Mesenchymal stem cell (in vitro differentiated cells and primary cell): ENCODE results near the gene TSC2.

Source experiments
- DNase-seq: peaks from one replicate; pipeline ENCODE4 v3.0.0-alpha.2; 2013
- H2AFZ ChIP-seq: one replicate; pipeline ENCODE4 v1.6.1; 2013; ENCODE audit warnings: low read depth, mild to moderate bottlenecking, control low read depth, inconsistent platforms, low read length, moderate library complexity
- H2AK5ac ChIP-seq: 2 replicates; pipeline ENCODE4 v1.6.1; 2013; ENCODE audit warnings: low read length, moderate library complexity, mild to moderate bottlenecking, inconsistent platforms; ENCODE audit not compliant: severe bottlenecking
- H2BK120ac ChIP-seq: one replicate; pipeline ENCODE4 v1.6.1; 2013; ENCODE audit warnings: low read depth, mild to moderate bottlenecking, inconsistent platforms, low read length, moderate library complexity
- H2BK12ac ChIP-seq, 2 experiments: one replicate each; pipeline ENCODE4 v1.6.1; 2013; ENCODE audit warnings: inconsistent platforms in 2 of 2, low read length in 2 of 2, mild to moderate bottlenecking in 2 of 2, moderate library complexity in 2 of 2, control low read depth in 1 of 2
- H2BK15ac ChIP-seq: one replicate; pipeline ENCODE4 v1.6.1; 2013; ENCODE audit warnings: mild to moderate bottlenecking, low read depth, inconsistent platforms; ENCODE audit not compliant: poor library complexity, severe bottlenecking
- H2BK5ac ChIP-seq: 2 replicates; pipeline ENCODE4 v1.6.1; 2013; ENCODE audit warnings: low read depth, mild to moderate bottlenecking, low read length, control low read depth, inconsistent platforms; ENCODE audit not compliant: poor library complexity, severe bottlenecking
- H3K14ac ChIP-seq, 2 experiments: one replicate each; pipeline ENCODE4 v1.6.1; 2013; ENCODE audit warnings: inconsistent platforms in 2 of 2, low read length in 2 of 2, control low read depth in 1 of 2, mild to moderate bottlenecking in 1 of 2, moderate library complexity in 1 of 2
- H3K18ac ChIP-seq, 2 experiments: one replicate each; pipeline ENCODE4 v1.6.1; 2013; ENCODE audit warnings: inconsistent platforms in 2 of 2, low read length in 2 of 2, control low read depth in 1 of 2, low read depth in 1 of 2, mild to moderate bottlenecking in 1 of 2
- H3K23ac ChIP-seq, 2 experiments: one replicate each; pipeline ENCODE4 v1.6.1; 2013; ENCODE audit warnings: inconsistent platforms in 2 of 2, low read length in 2 of 2, mild to moderate bottlenecking in 2 of 2, moderate library complexity in 2 of 2, control low read depth in 1 of 2
- H3K27ac ChIP-seq: 2 replicates; pipeline ENCODE4 v1.5.1; 2013; ENCODE audit warnings: mild to moderate bottlenecking, moderate library complexity, low read length, control low read depth, inconsistent platforms; ENCODE audit not compliant: poor library complexity, severe bottlenecking
- H3K27me3 ChIP-seq, 2 experiments: 2 replicates each; pipeline versions ENCODE4 v1.6.1 to v1.7.0; 2013; ENCODE audit warnings: low read length in 2 of 2, mild to moderate bottlenecking in 2 of 2, moderate library complexity in 2 of 2, control low read depth in 1 of 2, inconsistent platforms in 1 of 2; ENCODE audit not compliant: control insufficient read depth in 1 of 2, insufficient read depth in 1 of 2
- H3K36me3 ChIP-seq, 2 experiments: 2 replicates each; pipeline versions ENCODE4 v1.6.1 to v1.7.0; 2013; ENCODE audit warnings: low read length in 2 of 2, control low read depth in 1 of 2, inconsistent platforms in 1 of 2, low read depth in 1 of 2, mild to moderate bottlenecking in 1 of 2; ENCODE audit not compliant: insufficient read depth in 2 of 2, control insufficient read depth in 1 of 2
- H3K4ac ChIP-seq, 2 experiments: one replicate each; pipeline ENCODE4 v1.6.1; 2013; ENCODE audit warnings: inconsistent platforms in 2 of 2, low read length in 2 of 2, mild to moderate bottlenecking in 2 of 2, moderate library complexity in 2 of 2, control low read depth in 1 of 2, low read depth in 1 of 2
- H3K4me1 ChIP-seq: 2 replicates; pipeline ENCODE4 v1.6.1; 2013; ENCODE audit warnings: low read depth, low read length, control low read depth; ENCODE audit not compliant: control insufficient read depth, insufficient read depth
- H3K4me2 ChIP-seq: 2 replicates; pipeline ENCODE4 v1.6.1; 2013; ENCODE audit warnings: low read length, mild to moderate bottlenecking, inconsistent platforms; ENCODE audit not compliant: poor library complexity, severe bottlenecking
- H3K4me3 ChIP-seq, 2 experiments: 2 replicates each; pipeline versions ENCODE4 v1.5.1 to v1.7.0; 2013; ENCODE audit warnings: low read length in 2 of 2, mild to moderate bottlenecking in 2 of 2, control low read depth in 1 of 2, low read depth in 1 of 2; ENCODE audit not compliant: insufficient read depth in 1 of 2
- H3K79me1 ChIP-seq: replicated peaks from 2 replicates; pipeline ENCODE4 v1.6.1; 2013; ENCODE audit warnings: mild to moderate bottlenecking, control low read depth, low read length, inconsistent platforms; ENCODE audit not compliant: poor library complexity, severe bottlenecking
- H3K9ac ChIP-seq: 2 replicates; pipeline ENCODE4 v1.7.0; 2013; ENCODE audit warnings: mild to moderate bottlenecking, low read length, moderate library complexity
- H3K9me3 ChIP-seq: 2 replicates; pipeline ENCODE4 v1.7.0; 2013; ENCODE audit warnings: mild to moderate bottlenecking, low read length; ENCODE audit not compliant: control insufficient read depth
- H4K8ac ChIP-seq: one replicate; pipeline ENCODE4 v1.6.1; 2013; ENCODE audit warnings: inconsistent platforms, mild to moderate bottlenecking, low read length, moderate library complexity
- H4K91ac ChIP-seq: one replicate; pipeline ENCODE4 v1.6.1; 2013; ENCODE audit warnings: mild to moderate bottlenecking, low read length, inconsistent platforms
- WGBS: methylation state at CpG from one replicate; pipeline ENCODE4 v1.1.7; 2013; ENCODE audit warnings: mixed read lengths; 5-methylcytosine and 5-hydroxymethylcytosine counted together

TSC2 gene

DNA sequence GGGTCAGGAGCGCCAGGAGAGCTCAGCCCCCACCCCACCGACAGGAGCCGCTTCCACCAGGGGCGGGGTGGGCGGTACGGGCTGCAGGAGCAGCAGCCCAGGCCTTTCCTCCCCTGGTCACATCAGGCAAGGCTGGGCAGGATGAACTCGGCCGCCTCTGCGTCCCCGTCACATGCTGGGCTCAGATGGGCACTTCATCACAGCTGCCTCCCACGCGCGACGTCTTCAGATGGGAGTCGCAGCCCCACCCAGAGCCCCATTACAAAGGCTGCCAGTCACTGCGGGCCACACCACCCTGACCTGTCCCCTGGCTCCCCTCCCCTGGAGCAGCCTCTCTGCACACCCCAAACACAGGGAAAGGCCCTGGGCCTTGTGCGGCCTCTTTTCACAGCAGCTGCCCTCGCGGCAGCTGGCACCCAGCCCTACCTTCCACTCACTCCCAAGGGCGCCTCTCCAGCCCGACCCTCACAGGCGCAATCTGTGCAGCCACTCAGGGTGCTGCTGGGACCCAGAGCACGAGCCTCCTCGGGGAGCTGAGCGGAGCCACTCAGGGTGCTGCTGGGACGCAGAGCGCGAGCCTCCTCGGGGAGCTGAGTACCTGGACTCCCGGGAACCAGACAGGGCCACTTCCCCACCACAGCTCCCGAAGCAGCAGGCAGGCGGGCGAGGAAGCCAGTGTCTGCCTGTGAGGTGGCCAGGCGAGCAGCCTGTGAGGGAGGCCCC is 42.8 kb upstream of the TSC2 start:
- Histone ChIP-seq H3K36me3 (peaks cover 34 to 74% of the 10 kb centered on the region in 2 experiments), H2AFZ (no peak overlapping the region), H3K4ac (no peak overlapping the region), H2AK5ac (no peak overlapping the region), H3K79me1 (peaks cover 24% of the 10 kb centered on the region), H3K23ac (no peak overlapping the region), H3K4me3 (no peak overlapping the region), H2BK5ac (no peak overlapping the region), H3K9me3 (no peaks in the 10 kb centered on the region), H4K8ac (no peak overlapping the region), H3K9ac (no peak overlapping the region), H3K27me3 (no peaks in the 10 kb centered on the region), H3K4me2 (no peak overlapping the region), H2BK15ac (peak overlapping the region; percentile 21), H3K27ac (no peak overlapping the region), H4K91ac (peak overlapping the region; percentile 31), H3K18ac (no peak overlapping the region), H3K4me1 (peaks cover 51% of the 10 kb centered on the region), H3K14ac (no peak overlapping the region), H2BK120ac (no peak overlapping the region), H2BK12ac (no peak overlapping the region)
- no peak for DNase-seq
- 94% methylated on average over 34 of the region's 34 CpGs for WGBS

DNA sequence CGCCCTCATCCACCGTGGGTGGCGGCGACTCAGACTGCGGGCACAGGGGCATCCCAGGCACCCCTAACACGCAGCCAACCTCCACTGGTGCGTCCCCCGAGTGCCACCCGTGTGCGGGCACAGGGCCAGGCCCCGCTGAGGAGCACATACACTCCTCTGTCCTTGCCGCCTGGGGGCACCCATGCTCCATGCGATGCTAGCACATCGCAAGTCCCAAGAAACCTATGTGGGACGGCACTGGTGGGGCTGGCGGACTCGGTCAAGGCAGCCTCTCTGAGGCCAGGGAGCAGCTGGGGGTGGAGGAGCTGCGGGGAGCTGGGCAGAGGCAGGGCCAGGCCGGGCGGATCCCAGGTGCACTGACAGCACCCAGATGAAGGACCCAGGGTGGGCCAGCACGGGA is 42.1 kb upstream of the TSC2 start:
- Histone ChIP-seq H4K8ac (no peak overlapping the region), H2AK5ac (no peak overlapping the region), H2AFZ (no peak overlapping the region), H2BK15ac (no peak overlapping the region), H3K27me3 (no peaks in the 10 kb centered on the region), H3K4me2 (no peak overlapping the region), H3K18ac (no peak overlapping the region), H3K27ac (no peak overlapping the region), H3K36me3 (peaks cover 27 to 67% of the 10 kb centered on the region in 2 experiments), H3K9ac (peak overlapping the region; percentile 53), H3K9me3 (no peaks in the 10 kb centered on the region), H3K4me3 (peak overlapping the region in 1 of 2 experiments; percentile 18), H3K14ac (no peak overlapping the region), H4K91ac (no peak overlapping the region), H3K4me1 (peaks cover 57% of the 10 kb centered on the region), H3K23ac (no peak overlapping the region), H3K4ac (no peak overlapping the region), H2BK12ac (no peak overlapping the region), H3K79me1 (peaks cover 25% of the 10 kb centered on the region), H2BK5ac (no peak overlapping the region), H2BK120ac (no peak overlapping the region)
- WGBS: 91% methylated on average over 21 of the region's 21 CpGs
- no peak for DNase-seq

GRCh38 chr16:2006317-2006716 is 41.5 kb upstream of the TSC2 start:
- Histone ChIP-seq H2BK5ac (no peak overlapping the region), H3K4ac (no peak overlapping the region), H3K9ac (peak overlapping the region; percentile 53), H3K23ac (no peak overlapping the region), H2AFZ (no peak overlapping the region), H3K27ac (no peak overlapping the region), H3K9me3 (no peaks in the 10 kb centered on the region), H4K8ac (no peak overlapping the region), H3K4me2 (no peak overlapping the region), H2BK120ac (no peak overlapping the region), H3K27me3 (no peaks in the 10 kb centered on the region), H3K36me3 (peaks cover 20 to 61% of the 10 kb centered on the region in 2 experiments), H2BK12ac (no peak overlapping the region), H2AK5ac (no peak overlapping the region), H3K4me1 (peaks cover 57% of the 10 kb centered on the region), H2BK15ac (no peak overlapping the region), H3K14ac (no peak overlapping the region), H4K91ac (peak overlapping the region; percentile 21), H3K4me3 (peak overlapping the region in 1 of 2 experiments; percentile 18), H3K79me1 (peaks cover 22% of the 10 kb centered on the region), H3K18ac (no peak overlapping the region)
- DNase-seq: no peak
- WGBS: 97% methylated on average over 8 of the region's 8 CpGs

DNA sequence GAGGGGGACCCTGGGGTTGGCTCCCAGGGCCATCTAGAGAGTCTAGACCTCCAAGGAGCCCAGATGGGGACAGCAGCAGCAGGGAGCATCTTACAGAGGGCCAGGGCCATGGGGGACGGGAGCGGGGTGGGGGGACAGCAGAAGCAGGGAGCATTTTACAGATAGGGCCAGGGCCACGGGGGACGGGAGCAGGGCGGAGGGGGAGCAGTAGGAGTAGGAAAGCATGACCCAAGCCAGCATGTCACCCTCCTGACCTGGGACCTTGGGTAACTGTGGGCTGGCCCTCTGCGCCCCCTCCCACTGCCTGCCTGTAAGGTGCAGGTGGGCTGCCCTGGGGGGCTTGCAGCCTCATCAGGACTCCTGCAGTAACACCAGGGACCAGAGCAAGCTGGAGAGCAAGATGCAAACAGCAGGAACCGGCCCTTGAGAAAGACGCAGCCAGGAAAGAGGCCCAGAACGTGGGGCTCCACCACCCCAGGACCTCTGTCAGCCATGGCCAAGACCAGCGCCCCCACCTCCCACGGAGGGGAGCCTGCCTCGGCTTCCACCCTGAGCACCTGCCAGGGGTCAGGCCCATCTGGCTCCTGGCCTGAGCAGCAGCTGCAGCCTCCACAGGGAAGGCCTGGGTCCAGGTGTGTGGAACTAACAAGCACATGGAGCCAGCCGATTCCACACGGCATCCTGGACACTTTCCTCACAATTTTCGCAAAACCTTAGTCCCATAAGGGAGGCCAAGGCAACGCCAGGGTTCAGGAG is 40.5 kb upstream of the TSC2 start:
- Histone ChIP-seq H2AFZ (no peak overlapping the region), H2BK5ac (no peak overlapping the region), H3K9me3 (no peaks in the 10 kb centered on the region), H2BK120ac (no peak overlapping the region), H3K27ac (no peak overlapping the region), H3K9ac (peak overlapping the region; percentile 93), H2BK15ac (no peak overlapping the region), H3K4me2 (no peak overlapping the region), H3K4me3 (peak overlapping the region in 1 of 2 experiments; percentile 91), H2BK12ac (no peak overlapping the region), H3K18ac (no peak overlapping the region), H3K79me1 (peaks cover 13% of the 10 kb centered on the region), H4K91ac (no peak overlapping the region), H4K8ac (peak overlapping the region; percentile 19), H3K4me1 (peaks cover 57% of the 10 kb centered on the region), H3K14ac (no peak overlapping the region), H3K36me3 (peaks cover 11 to 51% of the 10 kb centered on the region in 2 experiments), H3K27me3 (no peaks in the 10 kb centered on the region), H2AK5ac (no peak overlapping the region), H3K23ac (peak overlapping the region in 1 of 2 experiments; percentile 5), H3K4ac (no peak overlapping the region)
- DNase-seq: no peak
- 92% methylated on average over 16 of the region's 16 CpGs for WGBS
